HL-60 (cell line): Measurements from ENCODE around the gene PHF21A.
A peak's percentile ranks its signal among the peaks of the same experiment; 100 is the strongest.

ENCODE experiments used
- TF ChIP-seq, protein P1 (sequence below): IDR thresholded peaks from 2 replicates; pipeline ENCODE4 v1.6.1; 2012; ENCODE audit warnings: low read depth; ENCODE audit not compliant: insufficient replicate concordance
- TF ChIP-seq, protein P2 (sequence below): IDR thresholded peaks from one replicate; pipeline ENCODE4 v1.5.1; 2011; ENCODE audit warnings: low read length, control low read depth, inconsistent platforms; ENCODE audit not compliant: insufficient read depth

DNA sequence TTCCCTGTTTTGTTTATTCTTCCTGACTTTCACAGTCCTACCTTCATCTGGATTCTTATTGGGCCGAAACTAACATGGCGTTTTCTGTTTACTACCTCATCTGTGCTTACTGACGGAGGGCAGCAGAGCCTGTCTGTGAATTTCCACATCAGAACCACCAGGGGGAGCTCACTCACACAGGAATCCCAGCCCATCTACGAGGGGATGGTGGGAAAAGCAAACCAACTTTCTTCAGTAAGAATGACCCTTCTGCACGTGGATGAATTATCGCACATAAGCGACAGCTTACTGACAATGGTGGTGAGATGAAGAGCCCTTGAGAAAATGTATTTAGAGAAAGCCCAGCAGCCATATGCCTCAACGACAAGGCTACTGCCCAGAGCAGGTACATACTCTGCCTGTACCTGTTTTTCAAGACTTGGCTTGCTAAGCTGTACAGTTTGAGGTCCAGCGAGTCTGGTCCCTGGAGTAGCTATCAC, 156.3 kb downstream of the PHF21A start:
- TF ChIP-seq, protein P1, sequence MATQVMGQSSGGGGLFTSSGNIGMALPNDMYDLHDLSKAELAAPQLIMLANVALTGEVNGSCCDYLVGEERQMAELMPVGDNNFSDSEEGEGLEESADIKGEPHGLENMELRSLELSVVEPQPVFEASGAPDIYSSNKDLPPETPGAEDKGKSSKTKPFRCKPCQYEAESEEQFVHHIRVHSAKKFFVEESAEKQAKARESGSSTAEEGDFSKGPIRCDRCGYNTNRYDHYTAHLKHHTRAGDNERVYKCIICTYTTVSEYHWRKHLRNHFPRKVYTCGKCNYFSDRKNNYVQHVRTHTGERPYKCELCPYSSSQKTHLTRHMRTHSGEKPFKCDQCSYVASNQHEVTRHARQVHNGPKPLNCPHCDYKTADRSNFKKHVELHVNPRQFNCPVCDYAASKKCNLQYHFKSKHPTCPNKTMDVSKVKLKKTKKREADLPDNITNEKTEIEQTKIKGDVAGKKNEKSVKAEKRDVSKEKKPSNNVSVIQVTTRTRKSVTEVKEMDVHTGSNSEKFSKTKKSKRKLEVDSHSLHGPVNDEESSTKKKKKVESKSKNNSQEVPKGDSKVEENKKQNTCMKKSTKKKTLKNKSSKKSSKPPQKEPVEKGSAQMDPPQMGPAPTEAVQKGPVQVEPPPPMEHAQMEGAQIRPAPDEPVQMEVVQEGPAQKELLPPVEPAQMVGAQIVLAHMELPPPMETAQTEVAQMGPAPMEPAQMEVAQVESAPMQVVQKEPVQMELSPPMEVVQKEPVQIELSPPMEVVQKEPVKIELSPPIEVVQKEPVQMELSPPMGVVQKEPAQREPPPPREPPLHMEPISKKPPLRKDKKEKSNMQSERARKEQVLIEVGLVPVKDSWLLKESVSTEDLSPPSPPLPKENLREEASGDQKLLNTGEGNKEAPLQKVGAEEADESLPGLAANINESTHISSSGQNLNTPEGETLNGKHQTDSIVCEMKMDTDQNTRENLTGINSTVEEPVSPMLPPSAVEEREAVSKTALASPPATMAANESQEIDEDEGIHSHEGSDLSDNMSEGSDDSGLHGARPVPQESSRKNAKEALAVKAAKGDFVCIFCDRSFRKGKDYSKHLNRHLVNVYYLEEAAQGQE: no peak
- TF ChIP-seq, protein P2, sequence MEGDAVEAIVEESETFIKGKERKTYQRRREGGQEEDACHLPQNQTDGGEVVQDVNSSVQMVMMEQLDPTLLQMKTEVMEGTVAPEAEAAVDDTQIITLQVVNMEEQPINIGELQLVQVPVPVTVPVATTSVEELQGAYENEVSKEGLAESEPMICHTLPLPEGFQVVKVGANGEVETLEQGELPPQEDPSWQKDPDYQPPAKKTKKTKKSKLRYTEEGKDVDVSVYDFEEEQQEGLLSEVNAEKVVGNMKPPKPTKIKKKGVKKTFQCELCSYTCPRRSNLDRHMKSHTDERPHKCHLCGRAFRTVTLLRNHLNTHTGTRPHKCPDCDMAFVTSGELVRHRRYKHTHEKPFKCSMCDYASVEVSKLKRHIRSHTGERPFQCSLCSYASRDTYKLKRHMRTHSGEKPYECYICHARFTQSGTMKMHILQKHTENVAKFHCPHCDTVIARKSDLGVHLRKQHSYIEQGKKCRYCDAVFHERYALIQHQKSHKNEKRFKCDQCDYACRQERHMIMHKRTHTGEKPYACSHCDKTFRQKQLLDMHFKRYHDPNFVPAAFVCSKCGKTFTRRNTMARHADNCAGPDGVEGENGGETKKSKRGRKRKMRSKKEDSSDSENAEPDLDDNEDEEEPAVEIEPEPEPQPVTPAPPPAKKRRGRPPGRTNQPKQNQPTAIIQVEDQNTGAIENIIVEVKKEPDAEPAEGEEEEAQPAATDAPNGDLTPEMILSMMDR: peak; percentile 96
